ENCODE results near the gene LMNB1. TPM values are rescaled to one million over a fixed set of nuclear protein-coding genes. Genes with fewer than 3 reads are reported as not detected.

LMNB1 gene
- total RNA-seq, 2 donors from 2014 or later: 1.3 to 2.0 TPM

GRCh38 chr5:126875303-126875785, 98.4 kb downstream of the LMNB1 start:
- 59 to 74% methylated on average over 11 to 13 of the region's 13 CpGs for WGBS, 2 donors

GRCh38 chr5:126877602-126878001, 100.7 kb downstream of the LMNB1 start:
- no peak for ATAC-seq
- Histone ChIP-seq H3K4me1 (no peaks in the 10 kb centered on the region), H3K4me3 (no peak overlapping the region), H3K9me3 (no peaks in the 10 kb centered on the region), H3K36me3 (replicated peaks in 1 of 2; ENCODE audit: insufficient read depth in 1 of 2, low read depth in 2 of 2) (no peaks in the 10 kb centered on the region), H3K27me3 (no peaks in the 10 kb centered on the region), H3K27ac (no peak overlapping the region)
- no peak for TF ChIP-seq POLR2A (IDR thresholded peaks at IDR 0.05)
- no peak for TF ChIP-seq CTCF (IDR thresholded peaks at IDR 0.05)
- no peak for DNase-seq
- 79 to 82% methylated on average over 7 of the region's 7 CpGs for WGBS, 2 donors
- intact Hi-C loops (cut with DNase I): no loop called here

More at GRCh38 chr5:126875303-126875785, 98.4 kb downstream of the LMNB1 start:
- DNase-seq (no peak), ATAC-seq (no peak)
- no peaks in the 10 kb centered on the region for H3K9me3 ChIP-seq
- H3K4me1 ChIP-seq: no peaks in the 10 kb centered on the region
- no peak overlapping the region for H3K4me3 ChIP-seq
- no peaks in the 10 kb centered on the region for H3K27me3 ChIP-seq
- intact Hi-C loops (cut with DNase I): no loop called here
- no peak overlapping the region for H3K27ac ChIP-seq
- TF ChIP-seq POLR2A (IDR thresholded peaks at IDR 0.05) (no peak), CTCF (IDR thresholded peaks at IDR 0.05) (no peak)
- no peaks in the 10 kb centered on the region for H3K36me3 ChIP-seq (replicated peaks in 1 of 2; ENCODE audit: insufficient read depth in 1 of 2, low read depth in 2 of 2)

DNA sequence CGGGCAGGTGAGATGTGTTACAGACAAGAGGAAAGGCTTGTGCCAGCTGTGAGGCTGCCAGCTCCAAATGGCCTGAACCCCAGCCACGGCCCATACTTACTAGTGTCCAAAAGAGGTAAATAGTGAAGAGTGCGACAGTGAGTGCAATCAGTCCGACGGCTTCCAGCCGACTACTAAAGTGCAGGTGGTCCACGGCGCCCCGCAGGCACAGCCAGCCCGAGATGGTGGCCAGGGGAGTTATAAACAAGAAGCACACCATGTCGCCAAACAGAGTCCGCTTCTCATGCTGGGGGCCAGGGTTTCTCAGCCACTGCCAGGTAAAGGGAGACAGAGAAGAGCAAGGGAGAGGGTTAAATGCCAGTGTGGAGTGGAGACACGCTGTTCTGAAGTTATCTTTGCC, 101.1 kb downstream of the LMNB1 start:
- no peak for ATAC-seq
- no peak for TF ChIP-seq CTCF (IDR thresholded peaks at IDR 0.05)
- TF ChIP-seq POLR2A (IDR thresholded peaks at IDR 0.05): no peak
- no peak overlapping the region for H3K27ac ChIP-seq
- no peaks in the 10 kb centered on the region for H3K27me3 ChIP-seq
- no peaks in the 10 kb centered on the region for H3K9me3 ChIP-seq
- intact Hi-C loops (cut with DNase I): no loop called here
- no peak overlapping the region for H3K4me3 ChIP-seq
- DNase-seq: no peak
- 85 to 89% methylated on average over 13 of the region's 13 CpGs for WGBS, 2 donors
- H3K36me3 ChIP-seq (replicated peaks in 1 of 2; ENCODE audit: insufficient read depth in 1 of 2, low read depth in 2 of 2): no peaks in the 10 kb centered on the region
- H3K4me1 ChIP-seq: no peaks in the 10 kb centered on the region

- ATAC-seq (no peak), DNase-seq (no peak)
- Histone ChIP-seq H3K27me3 (no peaks in the 10 kb centered on the region), H3K4me3 (no peak overlapping the region), H3K4me1 (no peaks in the 10 kb centered on the region), H3K27ac (no peak overlapping the region), H3K36me3 (replicated peaks in 1 of 2; ENCODE audit: insufficient read depth in 1 of 2, low read depth in 2 of 2) (no peaks in the 10 kb centered on the region), H3K9me3 (no peaks in the 10 kb centered on the region)
- no peak for TF ChIP-seq CTCF (IDR thresholded peaks at IDR 0.05)
- TF ChIP-seq POLR2A (IDR thresholded peaks at IDR 0.05): no peak
- intact Hi-C loops (cut with DNase I): no loop called here
- 84 to 87% methylated on average over 4 of the region's 4 CpGs for WGBS, 2 donors
Measured at GRCh38 chr5:126878634-126879033, 101.7 kb downstream of the LMNB1 start.

DNA sequence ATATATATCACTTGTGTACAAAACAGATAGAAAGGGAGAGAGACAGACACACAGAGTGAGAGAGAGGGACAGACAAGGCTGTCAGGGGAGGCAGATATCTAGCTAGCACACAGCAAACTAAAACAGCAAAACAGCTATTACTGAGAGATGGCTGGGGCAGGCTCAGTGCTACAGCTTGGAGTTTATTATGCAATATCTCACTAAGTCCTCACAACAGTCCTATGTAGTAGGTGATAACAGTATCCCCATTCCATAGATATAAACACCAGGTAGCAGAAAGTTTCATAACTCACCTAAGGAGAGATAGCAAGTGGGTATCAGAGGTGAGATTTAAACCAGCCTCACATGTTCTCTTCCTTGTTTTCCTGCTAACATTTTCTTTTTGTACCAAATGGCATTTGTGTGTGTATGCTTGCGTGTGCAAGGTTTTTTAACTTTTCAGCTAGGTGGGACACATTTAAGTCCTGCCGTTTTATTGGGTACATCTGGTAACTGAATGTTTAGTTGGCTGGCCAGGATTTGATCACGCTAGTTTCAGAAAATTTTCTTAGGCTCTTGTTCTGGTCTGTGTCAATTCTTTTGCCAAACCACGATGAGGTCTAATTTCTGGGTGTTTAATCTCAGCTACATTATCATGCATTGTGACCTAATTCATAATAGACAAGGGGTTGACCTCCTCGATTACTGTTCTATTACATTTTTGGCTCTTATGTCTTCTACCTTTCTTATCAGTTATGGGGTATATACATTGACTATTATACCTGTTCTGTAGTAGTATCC, 105.1 kb downstream of the LMNB1 start:
- 78 to 88% methylated on average over 5 of the region's 5 CpGs for WGBS, 2 donors

More for the DNA sequence above, 105.1 kb downstream of the LMNB1 start:
- no peak overlapping the region for H3K27ac ChIP-seq
- DNase-seq (no peak), ATAC-seq (no peak)
- no peak for TF ChIP-seq CTCF (IDR thresholded peaks at IDR 0.05)
- no peak for TF ChIP-seq POLR2A (IDR thresholded peaks at IDR 0.05)
- H3K4me1 ChIP-seq: no peaks in the 10 kb centered on the region
- no peaks in the 10 kb centered on the region for H3K27me3 ChIP-seq
- H3K4me3 ChIP-seq: no peak overlapping the region
- no peaks in the 10 kb centered on the region for H3K36me3 ChIP-seq (replicated peaks in 1 of 2; ENCODE audit: insufficient read depth in 1 of 2, low read depth in 2 of 2)
- no peaks in the 10 kb centered on the region for H3K9me3 ChIP-seq
- intact Hi-C loops (cut with DNase I): no loop called here
